Aorta (tissue), 5 donors: ENCODE data around the gene SERPINB6. TPM values are rescaled to one million over a fixed set of nuclear protein-coding genes. Genes with fewer than 3 reads are reported as not detected.
A peak's percentile ranks its signal among the peaks of the same experiment; 100 is the strongest.

Experiments used
- ATAC-seq: fragments of 200-7000 bp; cut with Tn5 transposase; one replicate; pipeline ENCODE4 v1.9.1; 2022; ENCODE audit warnings: moderate library complexity; ENCODE audit not compliant: low FRiP score
- DNase-seq, 2 donors: peaks; one replicate each; pipeline ENCODE4 v3.0.0-alpha.2; 2020
- H3K27ac ChIP-seq, 2 donors: one replicate each; pipeline ENCODE4 v1.5.1; 2013; ENCODE audit warnings: low read length in 2 of 2, mild to moderate bottlenecking in 2 of 2, moderate library complexity in 2 of 2, control low read depth in 1 of 2, inconsistent platforms in 1 of 2, low read depth in 1 of 2
- H3K27me3 ChIP-seq, 2 donors: one replicate each; pipeline ENCODE4 v1.6.1; 2013; ENCODE audit warnings: control low read depth in 1 of 2, low read length in 1 of 2, mild to moderate bottlenecking in 1 of 2, moderate library complexity in 1 of 2; ENCODE audit not compliant: insufficient read depth in 2 of 2, control insufficient read depth in 1 of 2
- H3K36me3 ChIP-seq, 2 donors: one replicate each; pipeline ENCODE4 v1.6.1; 2013; ENCODE audit warnings: control low read depth in 1 of 2, low read length in 1 of 2, mild to moderate bottlenecking in 1 of 2; ENCODE audit not compliant: insufficient read depth in 2 of 2, control insufficient read depth in 1 of 2
- H3K4me1 ChIP-seq, 2 donors: one replicate each; pipeline ENCODE4 v1.6.1; 2013; ENCODE audit warnings: low read length in 2 of 2, control low read depth in 1 of 2, mild to moderate bottlenecking in 1 of 2, moderate library complexity in 1 of 2; ENCODE audit not compliant: insufficient read depth in 2 of 2, control insufficient read depth in 1 of 2
- H3K4me3 ChIP-seq, 2 donors: one replicate each; pipeline ENCODE4 v1.5.1; 2013; ENCODE audit warnings: low read length in 2 of 2, control low read depth in 1 of 2, mild to moderate bottlenecking in 1 of 2
- H3K9me3 ChIP-seq: one replicate; pipeline ENCODE4 v1.6.1; 2013; ENCODE audit warnings: mild to moderate bottlenecking, low read length; ENCODE audit not compliant: control insufficient read depth
- WGBS, 2 donors: extraction: QIAGEN DNeasy Blood & Tissue Kit; methylation state at CpG; one replicate each; pipeline ENCODE4 v1.1.7; 2013; 5-methylcytosine and 5-hydroxymethylcytosine counted together
- intact Hi-C, 2 donors: fragments of 100-400 bp; cut with DNase I; formaldehyde crosslinking; loops; one replicate each; pipeline versions ENCODE4 v1.14.2 to v1.15.0; 2022
- long read RNA-seq, 2 donors: library from polyadenylated mRNA; unstranded; transcript quantifications; one replicate each; pipeline ENCODE4 v2.0.0, GENCODE V29; 2020 to 2021
- polyA plus RNA-seq, 2 donors: library from polyadenylated mRNA; stranded (reverse); fragments of 200-250 nt; gene quantifications; one replicate each; pipeline ENCODE4 v1.2.3, GENCODE V29; 2013
- total RNA-seq, 2 donors: library from RNA; stranded (reverse); fragmentation: NEBNext Ultra II Directional; extraction: Animal tissue kit (Norgen Biotek cat#: 25700); gene quantifications; one replicate each; pipeline ENCODE4 v1.2.1, GENCODE V29; 2021
- donor health status: healthy with polysubstance abuse.
- donor health status: Bipolar disorder and iron deficiency.
- donor health status: DM: no; HTN: no; CAD: no.
- donor health status: DM: no; HTN: no; CAD: no.
- donor health status: DM: yes; HTN: yes; CAD: no.

SERPINB6 gene
- total RNA-seq (100 to 1,000 TPM; 111 to 132 TPM), polyA plus RNA-seq (100 to 1,000 TPM; 174 to 243 TPM)
- long read RNA-seq, donor 1, transcript SERPINB6-206 (7 exons, 1,375 nt), result minor isoform, 23 of 325 reads
- long read RNA-seq, donor 1, transcript SERPINB6-210 (7 exons, 1,638 nt), result minor isoform, 61 of 325 reads
- long read RNA-seq, donor 1, transcript SERPINB6-212 (6 exons, 3,265 nt), result minor isoform, 11 of 325 reads
- long read RNA-seq, donor 1, transcript SERPINB6-205 (7 exons, 1,315 nt), result major isoform, 192 of 325 reads
- long read RNA-seq, donor 1, partial matches to known transcripts, result 7 of 325 reads
- long read RNA-seq, donor 1, other reads (novel, unspliced or antisense), result 22 of 325 reads
- long read RNA-seq, donor 2, transcript SERPINB6-210 (7 exons, 1,638 nt), result minor isoform, 6 of 70 reads
- long read RNA-seq, donor 2, transcript SERPINB6-205 (7 exons, 1,315 nt), result major isoform, 38 of 70 reads
- long read RNA-seq, donor 2, transcript SERPINB6-204 (7 exons, 1,370 nt), result minor isoform, 10 of 70 reads
- long read RNA-seq, donor 2, partial matches to known transcripts, result 3 of 70 reads
- long read RNA-seq, donor 2, other reads (novel, unspliced or antisense), result 10 of 70 reads

- Histone ChIP-seq H3K4me3 (peak within 1 kb of the TSS; percentile 74 to 75), H3K4me1 (no peaks in the 10 kb centered on the region), H3K27me3 (no peaks in the 10 kb centered on the region), H3K36me3 (no peaks in the 10 kb centered on the region), H3K27ac (peak within 1 kb of the TSS; percentile 66 to 79), H3K9me3 (no peaks in the 10 kb centered on the region)
- peak; percentile 93 for ATAC-seq
- WGBS, 2 donors, result 1 to 2% methylated on average over 56 to 63 of the region's 63 CpGs
- intact Hi-C loops, result loop anchor here in 1 of 2 donors (2.0 kb wide), 1 partner anchor 17 kb away; no protein-coding TSS in a partner anchor
- peak; percentile 87 to 91 for DNase-seq
These were observed at the start of gene SERPINB6 for GRCh38 chr6:2971420-2972218. Gene SERPINB6, minus strand, starts transcription at chr6:2971567. Its CDS starts 12,235 bp downstream, at chr6:2959332.

GRCh38 chr6:3019749-3020320, 48.5 kb upstream of the SERPINB6 start:
- Histone ChIP-seq H3K27ac (no peak overlapping the region), H3K4me3 (no peak overlapping the region), H3K4me1 (no peaks in the 10 kb centered on the region), H3K27me3 (no peaks in the 10 kb centered on the region), H3K36me3 (peaks cover 0 to 5% of the 10 kb centered on the region in 2 donors), H3K9me3 (no peaks in the 10 kb centered on the region)
- ATAC-seq (no peak), DNase-seq (no peak)
- intact Hi-C loops, result no loop called here
- 93 to 94% methylated on average over 6 of the region's 6 CpGs for WGBS, 2 donors

- Histone ChIP-seq H3K4me3 (no peak overlapping the region), H3K4me1 (no peaks in the 10 kb centered on the region), H3K27me3 (no peaks in the 10 kb centered on the region), H3K9me3 (no peaks in the 10 kb centered on the region), H3K36me3 (peaks cover 0 to 5% of the 10 kb centered on the region in 2 donors), H3K27ac (no peak overlapping the region)
- 58 to 73% methylated on average over 1 of the region's 1 CpG for WGBS, 2 donors
- DNase-seq, result no peak
- no peak for ATAC-seq
- intact Hi-C loops, result no loop called here
These were observed 47.7 kb upstream of the SERPINB6 start for GRCh38 chr6:3019065-3019464.

GRCh38 chr6:3017304-3017703, 45.9 kb upstream of the SERPINB6 start:
- Histone ChIP-seq H3K4me1 (no peaks in the 10 kb centered on the region), H3K27ac (no peak overlapping the region), H3K4me3 (no peak overlapping the region), H3K36me3 (peaks cover 0 to 6% of the 10 kb centered on the region in 2 donors), H3K27me3 (no peaks in the 10 kb centered on the region), H3K9me3 (no peaks in the 10 kb centered on the region)
- DNase-seq (no peak), ATAC-seq (no peak)
- intact Hi-C loops, result no loop called here
- 76 to 89% methylated on average over 9 of the region's 9 CpGs for WGBS, 2 donors

- 95% methylated on average over 17 of the region's 17 CpGs for WGBS, 2 donors
- DNase-seq (no peak), ATAC-seq (no peak)
- Histone ChIP-seq H3K27ac (no peak overlapping the region), H3K36me3 (peaks cover 0 to 9% of the 10 kb centered on the region in 2 donors), H3K4me1 (no peaks in the 10 kb centered on the region), H3K27me3 (no peaks in the 10 kb centered on the region), H3K4me3 (no peak overlapping the region), H3K9me3 (no peaks in the 10 kb centered on the region)
- intact Hi-C loops, result no loop called here
These were observed 45.3 kb upstream of the SERPINB6 start for GRCh38 chr6:3016473-3017280.

GRCh38 chr6:3015144-3015543, 43.8 kb upstream of the SERPINB6 start:
- DNase-seq, result no peak
- ATAC-seq, result no peak
- 95 to 96% methylated on average over 10 of the region's 10 CpGs for WGBS, 2 donors
- Histone ChIP-seq H3K9me3 (peaks cover 3% of the 10 kb centered on the region), H3K27me3 (no peaks in the 10 kb centered on the region), H3K27ac (no peak overlapping the region), H3K4me3 (no peak overlapping the region), H3K4me1 (no peaks in the 10 kb centered on the region), H3K36me3 (peaks cover 2 to 15% of the 10 kb centered on the region in 2 donors)
- intact Hi-C loops, result no loop called here

- no peak for DNase-seq
- H3K4me1 ChIP-seq, result no peaks in the 10 kb centered on the region
- no peak overlapping the region for H3K4me3 ChIP-seq
- peaks cover 2 to 17% of the 10 kb centered on the region in 2 donors for H3K36me3 ChIP-seq
- H3K27ac ChIP-seq, result no peak overlapping the region
- peaks cover 3% of the 10 kb centered on the region for H3K9me3 ChIP-seq
- ATAC-seq, result no peak
- WGBS, 2 donors, result 89% methylated on average over 4 of the region's 4 CpGs
- intact Hi-C loops, result loop anchor here in 1 of 2 donors (5.0 kb wide), 1 partner anchor 33 kb away; no protein-coding TSS in a partner anchor
- H3K27me3 ChIP-seq, result no peaks in the 10 kb centered on the region
These were observed 43.3 kb upstream of the SERPINB6 start for GRCh38 chr6:3014675-3015066.
